Measurements from ENCODE around the gene COL11A1.

DNA sequence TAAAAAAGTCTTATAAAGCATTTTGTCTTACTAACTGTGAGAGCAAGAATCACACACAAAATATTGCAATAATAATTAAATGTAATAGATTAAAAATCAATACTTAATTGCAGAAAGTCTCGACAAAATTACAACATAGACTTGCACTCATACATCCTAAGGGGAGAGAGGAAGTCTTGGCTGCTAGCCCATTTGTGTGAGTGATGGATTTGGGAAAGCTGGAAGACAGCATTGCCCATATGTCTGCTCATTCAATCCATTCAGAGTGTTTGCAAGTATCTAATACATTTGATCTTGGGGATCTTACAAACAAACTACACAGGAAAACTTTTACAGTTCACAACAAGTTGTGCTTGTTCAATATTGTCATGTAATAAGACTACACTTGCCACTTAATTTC is 140.5 kb downstream of the COL11A1 start:
- TF ChIP-seq, protein P1, sequence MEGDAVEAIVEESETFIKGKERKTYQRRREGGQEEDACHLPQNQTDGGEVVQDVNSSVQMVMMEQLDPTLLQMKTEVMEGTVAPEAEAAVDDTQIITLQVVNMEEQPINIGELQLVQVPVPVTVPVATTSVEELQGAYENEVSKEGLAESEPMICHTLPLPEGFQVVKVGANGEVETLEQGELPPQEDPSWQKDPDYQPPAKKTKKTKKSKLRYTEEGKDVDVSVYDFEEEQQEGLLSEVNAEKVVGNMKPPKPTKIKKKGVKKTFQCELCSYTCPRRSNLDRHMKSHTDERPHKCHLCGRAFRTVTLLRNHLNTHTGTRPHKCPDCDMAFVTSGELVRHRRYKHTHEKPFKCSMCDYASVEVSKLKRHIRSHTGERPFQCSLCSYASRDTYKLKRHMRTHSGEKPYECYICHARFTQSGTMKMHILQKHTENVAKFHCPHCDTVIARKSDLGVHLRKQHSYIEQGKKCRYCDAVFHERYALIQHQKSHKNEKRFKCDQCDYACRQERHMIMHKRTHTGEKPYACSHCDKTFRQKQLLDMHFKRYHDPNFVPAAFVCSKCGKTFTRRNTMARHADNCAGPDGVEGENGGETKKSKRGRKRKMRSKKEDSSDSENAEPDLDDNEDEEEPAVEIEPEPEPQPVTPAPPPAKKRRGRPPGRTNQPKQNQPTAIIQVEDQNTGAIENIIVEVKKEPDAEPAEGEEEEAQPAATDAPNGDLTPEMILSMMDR (IDR thresholded peaks at IDR 0.05 in 2 of 3, conservative IDR thresholded peaks at IDR 0.05 in 1 of 3; ENCODE audit: borderline replicate concordance in 1 of 3, insufficient read depth in 1 of 3, low read depth in 2 of 3, low read length in 2 of 3) = no peak
- TF ChIP-seq EGR1 (IDR thresholded peaks at IDR 0.05; ENCODE audit: low read depth) (no peak), POLR2A (IDR thresholded peaks at IDR 0.05; ENCODE audit: borderline replicate concordance, extremely low read depth, insufficient read depth, insufficient read length) (no peak), EZH2 (IDR thresholded peaks at IDR 0.05) (no peak), FOSL1 (IDR thresholded peaks at IDR 0.05; ENCODE audit: low read depth) (no peak), CEBPB (IDR thresholded peaks at IDR 0.05; ENCODE audit: low read depth) (no peak), JUND (IDR thresholded peaks at IDR 0.05) (no peak), POLR2AphosphoS5 (IDR thresholded peaks at IDR 0.05; ENCODE audit: low read depth, low read length) (no peak), ZFX (IDR thresholded peaks at IDR 0.05) (no peak), ZNF274 (IDR thresholded peaks at IDR 0.05; ENCODE audit: low read depth, low read length) (no peak), SIN3A (IDR thresholded peaks at IDR 0.05; ENCODE audit: low read depth) (no peak), YY1 (IDR thresholded peaks at IDR 0.05; ENCODE audit: extremely low read depth, insufficient replicate concordance, low read depth, low read length) (no peak)
- TF ChIP-seq, protein P2, sequence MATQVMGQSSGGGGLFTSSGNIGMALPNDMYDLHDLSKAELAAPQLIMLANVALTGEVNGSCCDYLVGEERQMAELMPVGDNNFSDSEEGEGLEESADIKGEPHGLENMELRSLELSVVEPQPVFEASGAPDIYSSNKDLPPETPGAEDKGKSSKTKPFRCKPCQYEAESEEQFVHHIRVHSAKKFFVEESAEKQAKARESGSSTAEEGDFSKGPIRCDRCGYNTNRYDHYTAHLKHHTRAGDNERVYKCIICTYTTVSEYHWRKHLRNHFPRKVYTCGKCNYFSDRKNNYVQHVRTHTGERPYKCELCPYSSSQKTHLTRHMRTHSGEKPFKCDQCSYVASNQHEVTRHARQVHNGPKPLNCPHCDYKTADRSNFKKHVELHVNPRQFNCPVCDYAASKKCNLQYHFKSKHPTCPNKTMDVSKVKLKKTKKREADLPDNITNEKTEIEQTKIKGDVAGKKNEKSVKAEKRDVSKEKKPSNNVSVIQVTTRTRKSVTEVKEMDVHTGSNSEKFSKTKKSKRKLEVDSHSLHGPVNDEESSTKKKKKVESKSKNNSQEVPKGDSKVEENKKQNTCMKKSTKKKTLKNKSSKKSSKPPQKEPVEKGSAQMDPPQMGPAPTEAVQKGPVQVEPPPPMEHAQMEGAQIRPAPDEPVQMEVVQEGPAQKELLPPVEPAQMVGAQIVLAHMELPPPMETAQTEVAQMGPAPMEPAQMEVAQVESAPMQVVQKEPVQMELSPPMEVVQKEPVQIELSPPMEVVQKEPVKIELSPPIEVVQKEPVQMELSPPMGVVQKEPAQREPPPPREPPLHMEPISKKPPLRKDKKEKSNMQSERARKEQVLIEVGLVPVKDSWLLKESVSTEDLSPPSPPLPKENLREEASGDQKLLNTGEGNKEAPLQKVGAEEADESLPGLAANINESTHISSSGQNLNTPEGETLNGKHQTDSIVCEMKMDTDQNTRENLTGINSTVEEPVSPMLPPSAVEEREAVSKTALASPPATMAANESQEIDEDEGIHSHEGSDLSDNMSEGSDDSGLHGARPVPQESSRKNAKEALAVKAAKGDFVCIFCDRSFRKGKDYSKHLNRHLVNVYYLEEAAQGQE (IDR thresholded peaks at IDR 0.05; ENCODE audit: low read depth) = no peak
- TF ChIP-seq, protein P3, sequence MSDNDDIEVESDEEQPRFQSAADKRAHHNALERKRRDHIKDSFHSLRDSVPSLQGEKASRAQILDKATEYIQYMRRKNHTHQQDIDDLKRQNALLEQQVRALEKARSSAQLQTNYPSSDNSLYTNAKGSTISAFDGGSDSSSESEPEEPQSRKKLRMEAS (IDR thresholded peaks at IDR 0.05) = no peak
